ENCODE measurements around the gene XAGE3. TPM values are rescaled to one million over a fixed set of nuclear protein-coding genes. Genes with fewer than 3 reads are reported as not detected.

The XAGE3 gene, protein sequence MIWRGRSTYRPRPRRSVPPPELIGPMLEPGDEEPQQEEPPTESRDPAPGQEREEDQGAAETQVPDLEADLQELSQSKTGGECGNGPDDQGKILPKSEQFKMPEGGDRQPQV
- not detected in 2 replicates for total RNA-seq

DNA sequence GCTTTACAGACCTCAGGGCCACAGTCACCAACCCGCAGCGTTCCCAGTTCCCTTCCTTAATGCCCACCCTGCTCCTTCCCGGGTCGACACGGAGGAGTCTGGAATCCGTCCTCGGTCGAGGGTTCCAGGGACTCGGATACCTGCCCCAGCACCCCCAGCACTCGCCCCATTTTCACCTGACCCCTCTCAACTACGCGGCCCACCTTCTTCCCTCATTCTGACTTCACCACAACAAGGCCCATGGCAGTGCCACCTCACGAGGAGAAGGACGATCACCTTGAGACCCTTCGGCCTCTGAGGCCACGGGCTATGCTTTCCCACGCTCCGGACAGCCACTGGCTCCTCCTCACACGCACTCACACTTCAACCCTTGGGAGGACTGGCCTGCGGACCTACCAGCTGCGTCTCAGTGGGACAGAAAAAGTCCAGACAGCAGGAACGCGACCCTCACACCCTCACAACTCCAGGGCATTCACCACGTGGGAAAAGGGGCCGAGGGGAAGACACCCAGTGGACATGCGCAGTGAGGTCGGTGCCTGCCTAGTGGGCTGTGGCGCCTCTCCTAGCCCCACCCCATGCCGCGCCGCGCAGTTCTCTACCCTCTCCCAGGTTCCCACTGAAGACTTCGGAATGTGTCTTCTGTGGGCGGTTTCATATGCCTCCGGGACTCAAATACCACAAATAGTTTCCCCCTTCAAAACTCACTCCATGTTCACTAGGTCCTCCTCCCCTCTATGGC, at the start of gene XAGE3:
Gene XAGE3 (minus strand): TSS at position 474 of the 739 bp plus-strand sequence. CDS start 950 bp downstream, outside the sequence.

DNA sequence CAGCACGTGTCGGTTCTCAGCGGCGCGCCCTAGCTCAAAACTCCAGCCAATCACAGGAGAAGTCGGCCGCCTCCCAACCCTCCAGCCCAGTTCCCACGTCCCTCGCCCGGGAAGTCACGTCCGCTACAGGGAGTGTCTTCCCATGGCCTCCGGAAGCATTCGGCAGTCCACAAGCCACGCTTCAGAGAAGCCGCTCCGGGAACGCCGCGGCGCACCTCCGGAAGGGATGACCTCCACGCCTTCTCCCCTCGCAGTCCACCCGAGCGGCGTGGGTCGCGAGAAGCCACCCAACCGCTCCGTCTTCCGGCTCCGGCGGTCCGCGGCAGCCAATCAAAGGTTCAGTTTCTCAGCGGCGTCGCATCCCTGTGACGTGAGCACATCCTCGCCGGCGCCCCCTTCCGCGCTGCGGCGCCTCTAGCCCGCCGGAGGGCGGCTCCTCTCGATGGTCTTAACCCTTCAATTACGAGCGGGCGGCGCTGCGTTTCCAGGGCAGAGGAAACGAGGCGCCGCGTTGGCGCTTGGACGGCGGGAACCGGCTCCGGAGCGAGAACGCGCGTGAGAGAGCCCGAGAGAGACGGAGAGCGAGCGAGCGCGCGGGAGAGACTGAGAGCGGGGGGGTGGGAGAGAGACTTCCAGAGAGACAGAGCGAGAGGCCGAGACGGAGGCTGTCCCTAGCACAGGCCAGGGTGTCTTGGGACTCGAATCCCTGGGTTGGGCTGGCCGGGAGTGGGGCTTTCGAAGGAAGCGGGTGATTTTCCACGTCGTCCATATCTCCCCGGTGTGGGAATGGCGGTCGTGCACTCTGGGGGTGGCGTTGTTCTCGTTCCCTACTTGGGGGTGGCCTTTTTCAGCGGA, 29.2 kb upstream of the XAGE3 start, which contains the start of gene FAM156B:
Gene FAM156B (plus strand): TSS at position 476 of the 855 bp plus-strand sequence. CDS start 9,896 bp downstream, outside the sequence.

Other genes with a start within 250 kb of the XAGE3 start
- gene SSX7, start 213.2 kb downstream of the XAGE3 start, total RNA-seq = not detected in 2 replicates
- not detected in 2 replicates for gene SSX2, start 160.9 kb downstream of the XAGE3 start, total RNA-seq
- gene SSX2B, start 116.8 kb downstream of the XAGE3 start, total RNA-seq = not detected in 2 replicates
- not detected in 2 replicates for gene SPANXN5, start 70.7 kb downstream of the XAGE3 start, total RNA-seq
- gene XAGE5, start 56.8 kb downstream of the XAGE3 start, total RNA-seq = not detected in 2 replicates
- gene FAM156B, start 29.2 kb upstream of the XAGE3 start, total RNA-seq = 3.5 and 9.1 TPM in 2 replicates
- gene FAM156A, start 90.4 kb upstream of the XAGE3 start, total RNA-seq = 4.9 and 8.2 TPM in 2 replicates
- 0.84 and 0.93 TPM in 2 replicates for gene GPR173, start 180.7 kb upstream of the XAGE3 start, total RNA-seq
- gene TSPYL2, start 214.3 kb upstream of the XAGE3 start, total RNA-seq = 4.6 and 6.2 TPM in 2 replicates
- 2.6 and 3.3 TPM in 2 replicates for gene KANTR, start 226.1 kb upstream of the XAGE3 start, total RNA-seq